GM19438 (cell line): ENCODE data around the gene NAT8L.

Source experiments
- ATAC-seq: cut with Tn5 transposase; IDR thresholded peaks from one replicate; pipeline ENCODE4 v1.9.1; 2021; ENCODE audit warnings: low read depth; ENCODE audit not compliant: unreplicated experiment

NAT8L gene

GRCh38 chr4:2044542-2045517 is 14.3 kb upstream of the NAT8L start:
- no peak for ATAC-seq

GRCh38 chr4:2045518-2045951 is 13.6 kb upstream of the NAT8L start:
- ATAC-seq: no peak

GRCh38 chr4:2046031-2046961 is 12.8 kb upstream of the NAT8L start:
- no peak for ATAC-seq

GRCh38 chr4:2047031-2047660 is 12.0 kb upstream of the NAT8L start:
- no peak for ATAC-seq

GRCh38 chr4:2047781-2048581 is 11.1 kb upstream of the NAT8L start:
- no peak for ATAC-seq

- no peak for ATAC-seq
Measured at GRCh38 chr4:2048831-2049230, 10.3 kb upstream of the NAT8L start.

- ATAC-seq: no peak
Measured at GRCh38 chr4:2049381-2049780, 9.7 kb upstream of the NAT8L start.

GRCh38 chr4:2049811-2050210 is 9.3 kb upstream of the NAT8L start:
- ATAC-seq: no peak

- no peak for ATAC-seq
Measured at GRCh38 chr4:2051086-2051485, 8.0 kb upstream of the NAT8L start.

- no peak for ATAC-seq
Measured at GRCh38 chr4:2054217-2054616, 4.9 kb upstream of the NAT8L start.

GRCh38 chr4:2057382-2058065 is 1.6 kb upstream of the NAT8L start:
- no peak for ATAC-seq

- no peak for ATAC-seq
Measured at GRCh38 chr4:2058264-2059045, 672 bp upstream of the NAT8L start.

GRCh38 chr4:2059726-2060602 is 837 bp downstream of the NAT8L start:
- ATAC-seq: no peak

GRCh38 chr4:2060611-2061185 is 1.6 kb downstream of the NAT8L start:
- ATAC-seq: no peak

- no peak for ATAC-seq
Measured at GRCh38 chr4:2061186-2062131, 2.3 kb downstream of the NAT8L start.

- no peak for ATAC-seq
Measured at GRCh38 chr4:2062168-2062807, 3.2 kb downstream of the NAT8L start.
